B cell (primary cell): ENCODE results near the gene TDRD9. TPM values are rescaled to one million over a fixed set of nuclear protein-coding genes. Genes with fewer than 3 reads are reported as not detected.

Experiments
- ATAC-seq: fragments of 200-7000 bp; cut with Tn5 transposase; one replicate; pipeline ENCODE4 v1.10.0; 2021; ENCODE audit warnings: low read depth, mild to moderate bottlenecking, moderate number of reproducible peaks, moderate library complexity
- CTCF ChIA-PET: fragments of 350-600 bp; sonication (Branson Sonifier 250); formaldehyde crosslinking; loops from one replicate; lab custom pipeline; 2021; ENCODE audit warnings: antibody characterized with exemption, inconsistent platforms; lab: Charles Lee
- POLR2A ChIA-PET: fragments of 350-600 bp; sonication (Branson Sonifier 250); formaldehyde crosslinking; loops from one replicate; lab custom pipeline; 2021; ENCODE audit warnings: antibody characterized with exemption; lab: Charles Lee
- DNase-seq: peaks from one replicate; pipeline ENCODE4 v3.0.0; 2013
- H2AFZ ChIP-seq: 2 replicates; pipeline ENCODE4 v1.6.1; 2012; ENCODE audit warnings: mild to moderate bottlenecking, low read depth, low read length; ENCODE audit not compliant: insufficient read depth, poor library complexity, severe bottlenecking
- H3K27ac ChIP-seq, 2 donors: 1 replicate in 1 of 2; 2 replicates in 1 of 2; pipeline ENCODE4 v1.5.1; 2012 to 2013; ENCODE audit warnings: low read length in 2 of 2, mild to moderate bottlenecking in 2 of 2, moderate library complexity in 1 of 2
- H3K27me3 ChIP-seq, 4 experiments: fragments of 200-600 bp in 1 of 4; sonication (generic) in 1 of 4; replicated peaks in 1 of 4; 1 replicate in 2 of 4; 2 replicates in 2 of 4; pipeline versions ENCODE4 v1.6.1 to v1.7.0; 2013 to 2016; ENCODE audit warnings: low read length in 3 of 4, mild to moderate bottlenecking in 2 of 4, mixed read lengths in 1 of 4, moderate library complexity in 1 of 4; ENCODE audit not compliant: insufficient read depth in 4 of 4, control insufficient read depth in 3 of 4; ENCODE audit errors: control extremely low read depth in 1 of 4
- H3K36me3 ChIP-seq, 2 experiments: replicated peaks in 1 of 2; 1 replicate in 1 of 2; 2 replicates in 1 of 2; pipeline versions ENCODE4 v1.6.1 to v1.7.1; 2013; ENCODE audit warnings: low read length in 1 of 2; ENCODE audit not compliant: insufficient read depth in 2 of 2, control insufficient read depth in 1 of 2; ENCODE audit errors: control extremely low read depth in 1 of 2, extremely low read depth in 1 of 2
- H3K4me1 ChIP-seq, 2 donors: fragments of 200-600 bp in 1 of 2; sonication (generic) in 1 of 2; 1 replicate in 1 of 2; 2 replicates in 1 of 2; pipeline versions ENCODE4 v1.5.1 to v1.6.1; 2013 to 2017; ENCODE audit warnings: low read length in 2 of 2; ENCODE audit not compliant: control insufficient read depth in 2 of 2, insufficient read depth in 2 of 2
- H3K4me2 ChIP-seq: replicated peaks from 2 replicates; pipeline ENCODE3; 2012; ENCODE audit warnings: mild to moderate bottlenecking, low read depth, low read length; ENCODE audit not compliant: poor library complexity, severe bottlenecking
- H3K4me3 ChIP-seq, 5 experiments: fragments of 200-600 bp in 1 of 5; sonication (generic) in 1 of 5; 1 replicate in 3 of 5; 2 replicates in 2 of 5; pipeline versions ENCODE4 v1.5.1 to v1.7.0; 2011 to 2016; ENCODE audit warnings: low read length in 4 of 5, mild to moderate bottlenecking in 4 of 5, low read depth in 2 of 5, control low read depth in 1 of 5, moderate library complexity in 1 of 5; ENCODE audit not compliant: insufficient read depth in 1 of 5; ENCODE audit errors: control extremely low read depth in 1 of 5, extremely low read depth in 1 of 5
- H3K79me2 ChIP-seq: fragments of 200-600 bp; sonication (generic); one replicate; pipeline ENCODE4 v1.6.0; 2016; ENCODE audit warnings: low read length; ENCODE audit not compliant: control insufficient read depth, insufficient read depth
- H3K9ac ChIP-seq: fragments of 200-600 bp; sonication (generic); 2 replicates; pipeline ENCODE4 v1.6.1; 2017; ENCODE audit warnings: mild to moderate bottlenecking, low read length, moderate library complexity
- H3K9me3 ChIP-seq, 3 donors: one replicate each; pipeline versions ENCODE4 v1.6.1 to v1.7.1; 2013; ENCODE audit warnings: low read length in 2 of 3; ENCODE audit not compliant: control insufficient read depth in 2 of 3, insufficient read depth in 1 of 3; ENCODE audit errors: control extremely low read depth in 1 of 3
- H4K20me1 ChIP-seq: 2 replicates; pipeline ENCODE4 v1.6.0; 2012; ENCODE audit warnings: mild to moderate bottlenecking, low read length; ENCODE audit not compliant: insufficient read depth, control insufficient read depth, poor library complexity, severe bottlenecking
- H3K27ac Mint-ChIP-seq: one replicate; pipeline ENCODE4 v1.8.0; 2021; ENCODE audit warnings: mixed read lengths
- H3K27me3 Mint-ChIP-seq: one replicate; pipeline ENCODE4 v1.8.0; 2021; ENCODE audit warnings: mixed read lengths
- H3K4me1 Mint-ChIP-seq: one replicate; pipeline ENCODE4 v1.8.0; 2021; ENCODE audit warnings: mixed read lengths
- H3K4me3 Mint-ChIP-seq: one replicate; pipeline ENCODE4 v1.8.0; 2021; ENCODE audit warnings: mixed read lengths
- H3K9me3 Mint-ChIP-seq: one replicate; pipeline ENCODE4 v1.8.0; 2022; ENCODE audit warnings: mixed read lengths; ENCODE audit not compliant: insufficient read depth
- EZH2 ChIP-seq: IDR thresholded peaks from 2 replicates; pipeline ENCODE4 v1.6.1; 2012; ENCODE audit warnings: borderline replicate concordance, low read depth, mild to moderate bottlenecking, moderate library complexity, low read length; ENCODE audit not compliant: insufficient read depth, poor library complexity, severe bottlenecking
- WGBS: methylation state at CpG from one replicate; pipeline ENCODE4 v1.1.5; 2013; ENCODE audit warnings: missing lambda C conversion rate; ENCODE audit not compliant: insufficient coverage; 5-methylcytosine and 5-hydroxymethylcytosine counted together
- intact Hi-C: fragments of 100-400 bp; cut with micrococcal nuclease; formaldehyde crosslinking; loops from one replicate; pipeline ENCODE4 v1.10.0; 2022
- polyA plus RNA-seq: library from polyadenylated mRNA; depleted of rRNA; stranded (reverse); fragments of >200 nt; gene quantifications from 2 replicates; pipeline ENCODE4 v1.2.3, GENCODE V29; 2012
- total RNA-seq, 2 donors: library from RNA; stranded (reverse); fragments of 120-200 nt in 1 of 2; gene quantifications; 1 replicate in 1 of 2; 2 replicates in 1 of 2; pipeline versions ENCODE4 v1.2.3 to v1.2.4, GENCODE V29; 2013 to 2022
- TF ChIP-seq, protein P1 (sequence below): fragments of 200-600 bp; IDR thresholded peaks from one replicate; pipeline ENCODE4 v1.8.0; 2022; ENCODE audit warnings: antibody characterized with exemption, mild to moderate bottlenecking

Gene TDRD9
- total and polyA plus RNA-seq, 2 donors (not counting 1 experiment from before 2014, with no cell fraction given), result 1.1 to 2.4 TPM

DNA sequence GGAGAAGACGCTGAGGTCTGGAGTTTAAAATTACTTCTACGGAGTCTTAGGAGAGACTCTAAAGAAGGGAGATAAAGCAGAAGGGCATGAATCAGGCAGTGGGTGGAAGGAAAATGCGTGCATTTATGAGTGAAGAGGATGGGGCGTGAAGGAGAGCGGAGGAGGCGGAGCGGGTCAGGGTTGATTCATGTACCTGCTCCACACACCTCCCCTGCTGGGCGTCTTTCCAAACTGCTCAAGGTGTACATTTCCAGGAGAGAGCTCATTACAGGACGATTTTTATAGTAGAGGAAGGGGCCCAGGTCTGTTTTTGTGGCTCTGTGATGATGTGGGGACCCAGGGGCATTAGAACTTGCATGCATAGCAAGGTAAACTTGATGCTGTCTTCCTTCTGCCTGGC is 92.2 kb downstream of the TDRD9 start:
- DNase-seq, result no peak
- ChIA-PET POLR2A (no interaction called here), CTCF (no interaction called here)
- Mint-ChIP-seq H3K27ac (no peak overlapping the region), H3K4me1 (no peaks in the 10 kb centered on the region), H3K27me3 (peaks cover 34% of the 10 kb centered on the region), H3K4me3 (no peak overlapping the region), H3K9me3 (no peaks in the 10 kb centered on the region)
- Histone ChIP-seq H3K9ac (no peak overlapping the region), H3K27ac (no peak overlapping the region), H3K79me2 (no peaks in the 10 kb centered on the region), H3K27me3 (peaks cover 0 to 5% (median 1%) of the 10 kb centered on the region in 4 experiments), H4K20me1 (no peaks in the 10 kb centered on the region), H3K36me3 (no peaks in the 10 kb centered on the region), H3K4me3 (no peak overlapping the region), H2AFZ (no peak overlapping the region), H3K4me2 (no peak overlapping the region), H3K4me1 (no peaks in the 10 kb centered on the region), H3K9me3 (no peaks in the 10 kb centered on the region)
- ATAC-seq, result no peak
- no peak for TF ChIP-seq EZH2
- TF ChIP-seq, protein P1, sequence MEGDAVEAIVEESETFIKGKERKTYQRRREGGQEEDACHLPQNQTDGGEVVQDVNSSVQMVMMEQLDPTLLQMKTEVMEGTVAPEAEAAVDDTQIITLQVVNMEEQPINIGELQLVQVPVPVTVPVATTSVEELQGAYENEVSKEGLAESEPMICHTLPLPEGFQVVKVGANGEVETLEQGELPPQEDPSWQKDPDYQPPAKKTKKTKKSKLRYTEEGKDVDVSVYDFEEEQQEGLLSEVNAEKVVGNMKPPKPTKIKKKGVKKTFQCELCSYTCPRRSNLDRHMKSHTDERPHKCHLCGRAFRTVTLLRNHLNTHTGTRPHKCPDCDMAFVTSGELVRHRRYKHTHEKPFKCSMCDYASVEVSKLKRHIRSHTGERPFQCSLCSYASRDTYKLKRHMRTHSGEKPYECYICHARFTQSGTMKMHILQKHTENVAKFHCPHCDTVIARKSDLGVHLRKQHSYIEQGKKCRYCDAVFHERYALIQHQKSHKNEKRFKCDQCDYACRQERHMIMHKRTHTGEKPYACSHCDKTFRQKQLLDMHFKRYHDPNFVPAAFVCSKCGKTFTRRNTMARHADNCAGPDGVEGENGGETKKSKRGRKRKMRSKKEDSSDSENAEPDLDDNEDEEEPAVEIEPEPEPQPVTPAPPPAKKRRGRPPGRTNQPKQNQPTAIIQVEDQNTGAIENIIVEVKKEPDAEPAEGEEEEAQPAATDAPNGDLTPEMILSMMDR, result no peak
- intact Hi-C loops, result no loop called here
- WGBS, result 68% methylated on average over 3 of the region's 9 CpGs

DNA sequence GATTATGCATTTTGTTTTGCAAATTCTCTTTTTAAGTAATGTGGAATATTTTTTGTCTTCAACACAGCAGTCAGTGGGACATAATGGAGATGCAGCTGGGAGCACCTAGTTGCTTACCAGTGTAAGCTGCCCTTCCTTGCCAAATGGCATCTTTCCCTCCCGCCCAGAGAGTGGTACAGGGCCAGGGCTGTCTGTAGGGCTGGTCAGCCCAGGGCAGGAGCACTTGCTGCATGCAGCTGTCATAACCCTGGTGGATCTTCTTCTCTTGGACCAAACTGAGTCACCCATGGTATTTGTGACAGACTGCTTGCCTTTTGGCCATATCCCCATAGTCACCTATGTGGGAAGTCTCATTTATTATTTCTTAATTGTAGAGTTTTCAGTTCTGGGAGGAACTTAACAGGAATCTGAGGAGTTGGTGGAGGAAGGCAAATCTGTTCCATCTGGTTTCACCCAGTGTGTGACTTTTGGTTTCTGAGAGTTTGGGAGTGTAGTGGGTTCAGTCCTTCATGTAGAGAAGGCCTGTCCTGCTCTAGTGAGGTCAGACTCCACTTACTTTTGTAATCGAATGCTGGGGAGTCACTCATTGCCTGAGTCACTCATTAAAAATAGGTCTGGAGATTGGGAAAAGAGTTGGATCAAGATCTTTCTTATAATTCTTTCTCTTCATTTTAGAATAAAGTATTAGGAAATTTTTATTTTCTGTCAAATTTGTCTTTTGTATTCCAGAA is 95.2 kb downstream of the TDRD9 start:
- Mint-ChIP-seq H3K9me3 (no peaks in the 10 kb centered on the region), H3K27me3 (peaks cover 38% of the 10 kb centered on the region), H3K27ac (no peak overlapping the region), H3K4me3 (no peak overlapping the region), H3K4me1 (no peaks in the 10 kb centered on the region)
- Histone ChIP-seq H3K4me3 (no peak overlapping the region), H3K9me3 (no peaks in the 10 kb centered on the region), H3K9ac (no peak overlapping the region), H4K20me1 (no peaks in the 10 kb centered on the region), H3K4me1 (no peaks in the 10 kb centered on the region), H3K79me2 (no peaks in the 10 kb centered on the region), H2AFZ (no peak overlapping the region), H3K36me3 (no peaks in the 10 kb centered on the region), H3K4me2 (no peak overlapping the region), H3K27me3 (peaks cover 0 to 5% (median 0%) of the 10 kb centered on the region in 4 experiments), H3K27ac (no peak overlapping the region)
- intact Hi-C loops, result no loop called here
- ChIA-PET POLR2A (no interaction called here), CTCF (no interaction called here)
- 71% methylated on average over 1 of the region's 2 CpGs for WGBS
- DNase-seq (no peak), ATAC-seq (no peak)
- TF ChIP-seq, protein P1, result no peak
- TF ChIP-seq EZH2, result no peak
